IMR-90 (cell line): ENCODE results near the gene TP53BP2.

Source experiments
- BHLHE40 ChIP-seq: fragments of 150-350 bp; IDR thresholded peaks from 2 replicates; pipeline ENCODE4 v1.6.1; 2016; ENCODE audit warnings: mild to moderate bottlenecking, low read depth, low read length
- CEBPB ChIP-seq: IDR thresholded peaks from 2 replicates; pipeline ENCODE4 v1.6.1; 2012; ENCODE audit warnings: low read depth, low read length, improper control_type of control experiment
- CHD1 ChIP-seq: IDR thresholded peaks from 2 replicates; pipeline ENCODE4 v1.6.1; 2012; ENCODE audit warnings: low read depth, low read length, improper control_type of control experiment
- FOS ChIP-seq: fragments of 150-350 bp; IDR thresholded peaks from 2 replicates; pipeline ENCODE4 v1.6.1; 2016; ENCODE audit warnings: low read depth, low read length
- MAZ ChIP-seq: IDR thresholded peaks from 2 replicates; pipeline ENCODE4 v1.6.1; 2012; ENCODE audit warnings: low read depth, mild to moderate bottlenecking, low read length, improper control_type of control experiment, moderate library complexity, borderline replicate concordance
- MXI1 ChIP-seq: IDR thresholded peaks from 2 replicates; pipeline ENCODE4 v1.6.1; 2012; ENCODE audit warnings: low read depth, mild to moderate bottlenecking, low read length, moderate library complexity, borderline replicate concordance
- RAD21 ChIP-seq: IDR thresholded peaks from 2 replicates; pipeline ENCODE4 v1.6.1; 2012; ENCODE audit warnings: low read length, improper control_type of control experiment
- RCOR1 ChIP-seq: IDR thresholded peaks from 2 replicates; pipeline ENCODE4 v1.6.1; 2012; ENCODE audit warnings: mild to moderate bottlenecking, low read length, improper control_type of control experiment; ENCODE audit not compliant: insufficient replicate concordance
- RFX5 ChIP-seq: IDR thresholded peaks from 2 replicates; pipeline ENCODE4 v1.8.0; 2012; ENCODE audit warnings: low read depth, mild to moderate bottlenecking, low read length, moderate library complexity
- TF ChIP-seq, protein P1 (sequence below): conservative IDR thresholded peaks from 2 replicates; pipeline ENCODE4 v1.5.1; 2012; ENCODE audit warnings: mild to moderate bottlenecking, low read depth, low read length, improper control_type of control experiment

DNA sequence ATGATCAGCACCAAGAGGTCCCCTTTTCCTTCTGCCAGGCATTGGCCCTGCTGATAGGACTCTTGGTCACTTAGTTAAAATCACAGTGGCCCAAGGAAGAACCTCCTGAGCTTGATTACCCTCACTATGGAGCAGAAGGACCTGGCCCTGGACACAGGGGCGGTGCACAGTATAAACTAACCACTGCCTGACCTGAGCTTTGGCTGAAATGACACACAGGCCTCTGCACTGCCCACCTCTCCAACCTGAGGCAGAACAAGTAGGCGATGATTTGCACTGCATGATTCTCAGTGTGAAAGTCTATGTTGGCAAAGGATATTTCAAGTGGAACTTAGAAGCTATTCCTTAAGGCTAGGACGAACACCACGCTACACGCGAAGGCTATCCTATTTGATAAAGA, 84.9 kb downstream of the TP53BP2 start:
- TF ChIP-seq, protein P1, sequence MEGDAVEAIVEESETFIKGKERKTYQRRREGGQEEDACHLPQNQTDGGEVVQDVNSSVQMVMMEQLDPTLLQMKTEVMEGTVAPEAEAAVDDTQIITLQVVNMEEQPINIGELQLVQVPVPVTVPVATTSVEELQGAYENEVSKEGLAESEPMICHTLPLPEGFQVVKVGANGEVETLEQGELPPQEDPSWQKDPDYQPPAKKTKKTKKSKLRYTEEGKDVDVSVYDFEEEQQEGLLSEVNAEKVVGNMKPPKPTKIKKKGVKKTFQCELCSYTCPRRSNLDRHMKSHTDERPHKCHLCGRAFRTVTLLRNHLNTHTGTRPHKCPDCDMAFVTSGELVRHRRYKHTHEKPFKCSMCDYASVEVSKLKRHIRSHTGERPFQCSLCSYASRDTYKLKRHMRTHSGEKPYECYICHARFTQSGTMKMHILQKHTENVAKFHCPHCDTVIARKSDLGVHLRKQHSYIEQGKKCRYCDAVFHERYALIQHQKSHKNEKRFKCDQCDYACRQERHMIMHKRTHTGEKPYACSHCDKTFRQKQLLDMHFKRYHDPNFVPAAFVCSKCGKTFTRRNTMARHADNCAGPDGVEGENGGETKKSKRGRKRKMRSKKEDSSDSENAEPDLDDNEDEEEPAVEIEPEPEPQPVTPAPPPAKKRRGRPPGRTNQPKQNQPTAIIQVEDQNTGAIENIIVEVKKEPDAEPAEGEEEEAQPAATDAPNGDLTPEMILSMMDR, result no peak
- TF ChIP-seq RFX5 (no peak), CEBPB (no peak), RCOR1 (no peak), BHLHE40 (no peak), CHD1 (no peak), FOS (no peak), RAD21 (no peak), MXI1 (no peak), MAZ (no peak)
